HCT116 (cell line): Measurements from ENCODE around the gene ANKRD23. TPM values are rescaled to one million over a fixed set of nuclear protein-coding genes. Genes with fewer than 3 reads are reported as not detected.

Experiments
- ATAC-seq: fragments of 200-7000 bp; cut with Tn5 transposase; 2 replicates; pipeline ENCODE4 v1.9.1; 2020; ENCODE audit warnings: mild to moderate bottlenecking, moderate library complexity
- BruUV-seq: library from RNA; stranded (reverse); fragments of 400-500 nt; replicated peaks from 2 replicates; lab custom pipeline; 2021; lab: Mats Ljungman, UMichigan
- CTCF ChIA-PET: fragments of 300-600 bp; sonication (Branson Sonifier 250); formaldehyde crosslinking; loops from one replicate; lab custom pipeline; 2021; ENCODE audit warnings: antibody characterized with exemption; lab: Charles Lee
- POLR2A ChIA-PET: fragments of 300-600, 350-600 bp; sonication (Branson Sonifier 250); formaldehyde crosslinking; loops from one replicate; lab custom pipeline; 2021; ENCODE audit warnings: antibody characterized with exemption; lab: Charles Lee
- RAD21 ChIA-PET, 2 experiments: fragments of 300-600 bp; sonication (Branson Sonifier 250); formaldehyde crosslinking; loops; one replicate each; lab custom pipeline; 2023; ENCODE audit warnings: low total read pairs in 2 of 2; ENCODE audit not compliant: uncharacterized antibody in 2 of 2, unreplicated experiment in 2 of 2, low non-redundant PET in 1 of 2; lab: Charles Lee
- DNase-seq: peaks from one replicate; pipeline ENCODE4 v3.0.0-alpha.2; 2010; ENCODE audit warnings: low read depth, low spot score
- H2AFZ ChIP-seq: fragments of 200-600 bp; shearing (Covaris generic), sonication (generic); 2 replicates; pipeline ENCODE4 v1.6.1; 2017; ENCODE audit warnings: low read depth, mixed run types, mixed read lengths, antibody characterized with exemption, low read length; ENCODE audit not compliant: poor library complexity, severe bottlenecking
- H3K27ac ChIP-seq: 2 replicates; pipeline ENCODE4 v1.5.1; 2012; ENCODE audit warnings: low read depth, low read length
- H3K27me3 ChIP-seq: fragments of 200-600 bp; sonication (generic); 2 replicates; pipeline ENCODE4 v1.6.1; 2016; ENCODE audit warnings: mixed run types, low read length, mixed read lengths; ENCODE audit not compliant: insufficient read depth
- H3K36me3 ChIP-seq, 2 experiments: fragments of 200-500 bp in 1 of 2; fragments of 200-600 bp in 1 of 2; sonication (Bioruptor generic) in 1 of 2; sonication (generic) in 1 of 2; 2 replicates each; pipeline versions ENCODE4 v1.5.1 to v1.6.1; 2014 to 2016; ENCODE audit warnings: low read length in 2 of 2, inconsistent platforms in 1 of 2, mixed read lengths in 1 of 2, mixed run types in 1 of 2; ENCODE audit not compliant: insufficient read depth in 2 of 2, control insufficient read depth in 1 of 2
- H3K4me1 ChIP-seq, 2 experiments: fragments of 200-600 bp in 1 of 2; sonication (generic) in 1 of 2; 2 replicates each; pipeline versions ENCODE4 v1.5.1 to v1.6.1; 2012 to 2017; ENCODE audit warnings: low read length in 2 of 2, inconsistent platforms in 1 of 2, mild to moderate bottlenecking in 1 of 2, mixed read lengths in 1 of 2, mixed run types in 1 of 2, moderate library complexity in 1 of 2; ENCODE audit not compliant: insufficient read depth in 2 of 2, control insufficient read depth in 1 of 2
- H3K4me2 ChIP-seq: fragments of 200-600 bp; sonication (generic); 2 replicates; pipeline ENCODE4 v1.6.1; 2017; ENCODE audit warnings: mixed run types, low read length, mixed read lengths
- H3K4me3 ChIP-seq, 2 experiments: fragments of 200-600 bp in 1 of 2; sonication (generic) in 1 of 2; replicated peaks in 1 of 2; 2 replicates each; pipeline ENCODE4 v1.5.1; 2011 to 2016; ENCODE audit warnings: low read length in 2 of 2, control low read depth in 1 of 2, low read depth in 1 of 2, mild to moderate bottlenecking in 1 of 2, mixed read lengths in 1 of 2, mixed run types in 1 of 2
- H3K79me2 ChIP-seq: fragments of 200-600 bp; sonication (generic); 2 replicates; pipeline ENCODE4 v1.6.1; 2017; ENCODE audit warnings: mild to moderate bottlenecking, mixed run types, low read length, moderate library complexity, mixed read lengths; ENCODE audit not compliant: insufficient read depth
- H3K9ac ChIP-seq: fragments of 200-600 bp; sonication (generic); 2 replicates; pipeline ENCODE4 v1.6.1; 2016; ENCODE audit warnings: low read length, mixed read lengths
- H3K9me2 ChIP-seq: fragments of 200-600 bp; sonication (generic), shearing (Covaris generic); 2 replicates; pipeline ENCODE4 v1.6.1; 2017; ENCODE audit warnings: mixed run types, mild to moderate bottlenecking, moderate library complexity; ENCODE audit not compliant: insufficient read depth
- H3K9me3 ChIP-seq, 2 experiments: fragments of 200-500 bp in 1 of 2; fragments of 200-600 bp in 1 of 2; sonication (Bioruptor generic) in 1 of 2; sonication (generic) in 1 of 2; 2 replicates each; pipeline ENCODE4 v1.6.1; 2014 to 2017; ENCODE audit warnings: low read length in 2 of 2, mixed read lengths in 2 of 2, inconsistent platforms in 1 of 2, low read depth in 1 of 2, mild to moderate bottlenecking in 1 of 2, mixed run types in 1 of 2, moderate library complexity in 1 of 2; ENCODE audit not compliant: control insufficient read depth in 1 of 2, insufficient read depth in 1 of 2
- H4K20me1 ChIP-seq: fragments of 200-600 bp; sonication (generic), shearing (Covaris generic); 2 replicates; pipeline ENCODE4 v1.6.1; 2017; ENCODE audit warnings: mixed run types, mild to moderate bottlenecking, moderate library complexity; ENCODE audit not compliant: insufficient read depth
- CEBPB ChIP-seq: IDR thresholded peaks from 2 replicates; pipeline ENCODE4 v1.6.1; 2012; ENCODE audit warnings: low read depth
- EGR1 ChIP-seq: IDR thresholded peaks from 2 replicates; pipeline ENCODE4 v1.6.1; 2012; ENCODE audit warnings: low read depth
- ELF1 ChIP-seq: IDR thresholded peaks from 2 replicates; pipeline ENCODE4 v1.6.1; 2012; ENCODE audit warnings: low read depth, borderline replicate concordance
- EZH2 ChIP-seq: fragments of 200-600 bp; sonication (generic); IDR thresholded peaks from 2 replicates; pipeline ENCODE4 v1.6.1; 2017; ENCODE audit warnings: antibody characterized with exemption, mixed run types
- POLR2AphosphoS5 ChIP-seq: IDR thresholded peaks from 2 replicates; pipeline ENCODE4 v1.6.1; 2011; ENCODE audit warnings: mild to moderate bottlenecking, low read depth, low read length, moderate library complexity
- SIN3A ChIP-seq: IDR thresholded peaks from 2 replicates; pipeline ENCODE4 v1.6.1; 2012; ENCODE audit warnings: low read depth
- SP1 ChIP-seq: IDR thresholded peaks from 2 replicates; pipeline ENCODE4 v1.6.1; 2012; ENCODE audit warnings: low read depth
- YY1 ChIP-seq: IDR thresholded peaks from 2 replicates; pipeline ENCODE4 v1.6.1; 2011; ENCODE audit warnings: low read length, low read depth, moderate library complexity, mild to moderate bottlenecking; ENCODE audit not compliant: insufficient replicate concordance; ENCODE audit errors: extremely low read depth
- ZFX ChIP-seq: fragments of 450-650 bp; IDR thresholded peaks from 2 replicates; pipeline ENCODE4 v1.6.1; 2017
- intact Hi-C: fragments of 100-400 bp; cut with micrococcal nuclease; formaldehyde crosslinking; loops from 2 replicates; pipeline ENCODE4 v1.10.0; 2022
- total RNA-seq: library from RNA; stranded (reverse); gene quantifications from one replicate; pipeline ENCODE4 v1.2.1, GENCODE V29; 2021; ENCODE audit not compliant: unreplicated experiment
- TF ChIP-seq, protein P1 (sequence below), 3 experiments: fragments of 200-600 bp in 1 of 3; sonication (generic) in 1 of 3; IDR thresholded peaks in 2 of 3; conservative IDR thresholded peaks in 1 of 3; 2 replicates each; pipeline ENCODE4 v1.5.1; 2012 to 2017; ENCODE audit warnings: low read depth in 2 of 3, low read length in 2 of 3, antibody characterized with exemption in 1 of 3, borderline replicate concordance in 1 of 3, control low read depth in 1 of 3, mild to moderate bottlenecking in 1 of 3, mixed read lengths in 1 of 3, mixed run types in 1 of 3, moderate library complexity in 1 of 3; ENCODE audit not compliant: insufficient read depth in 1 of 3

The ANKRD23 gene
- total RNA-seq, 1 experiment from 2014 or later: 1.4 TPM

DNA sequence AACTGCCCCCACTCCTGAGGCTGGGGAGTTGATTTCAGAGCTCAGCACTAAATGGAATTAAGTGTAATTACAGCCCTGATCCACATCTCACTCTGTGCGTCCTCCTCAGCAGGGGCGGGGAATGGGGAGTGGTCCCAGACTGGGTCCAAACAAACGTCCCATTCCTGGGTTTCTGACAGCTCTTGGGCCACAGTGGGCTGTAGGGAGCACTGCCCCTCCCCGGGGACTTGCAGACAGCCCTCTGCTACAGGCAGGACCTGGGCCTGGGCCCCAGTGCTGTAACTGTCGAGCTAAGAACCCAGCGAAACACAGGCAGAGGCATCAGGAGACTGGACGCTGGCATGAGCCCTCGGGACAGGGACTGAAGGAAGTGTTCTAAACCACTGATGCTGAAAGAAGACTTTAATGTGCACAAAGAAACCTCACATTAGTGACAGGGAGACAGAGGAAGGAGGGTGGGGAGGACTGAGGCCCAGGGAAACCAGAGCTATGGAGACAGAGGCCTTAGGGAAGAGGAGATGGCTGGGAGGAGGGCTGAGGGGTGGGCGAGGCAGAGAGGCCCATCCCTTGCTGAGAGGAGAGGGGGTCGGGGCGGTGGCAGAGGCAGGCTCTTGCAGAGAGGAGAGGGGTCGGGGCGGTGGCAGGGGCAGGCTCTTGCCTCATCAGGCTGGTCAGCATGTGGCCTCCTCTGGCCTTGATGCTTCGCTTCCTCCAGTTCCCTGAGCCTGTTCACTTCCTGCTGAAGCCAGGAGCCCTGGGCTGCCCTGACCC is 31.9 kb upstream of the ANKRD23 start:
- H3K36me3 ChIP-seq: no peaks in the 10 kb centered on the region
- H4K20me1 ChIP-seq: no peaks in the 10 kb centered on the region
- no TSS peak for BruUV-seq
- RAD21 ChIA-PET: no interaction called here
- H2AFZ ChIP-seq: no peak overlapping the region
- no peak for ATAC-seq
- intact Hi-C loops: no loop called here
- H3K4me3 ChIP-seq: no peak overlapping the region
- peaks cover 19 to 39% of the 10 kb centered on the region in 2 experiments for H3K4me1 ChIP-seq
- TF ChIP-seq, protein P1, sequence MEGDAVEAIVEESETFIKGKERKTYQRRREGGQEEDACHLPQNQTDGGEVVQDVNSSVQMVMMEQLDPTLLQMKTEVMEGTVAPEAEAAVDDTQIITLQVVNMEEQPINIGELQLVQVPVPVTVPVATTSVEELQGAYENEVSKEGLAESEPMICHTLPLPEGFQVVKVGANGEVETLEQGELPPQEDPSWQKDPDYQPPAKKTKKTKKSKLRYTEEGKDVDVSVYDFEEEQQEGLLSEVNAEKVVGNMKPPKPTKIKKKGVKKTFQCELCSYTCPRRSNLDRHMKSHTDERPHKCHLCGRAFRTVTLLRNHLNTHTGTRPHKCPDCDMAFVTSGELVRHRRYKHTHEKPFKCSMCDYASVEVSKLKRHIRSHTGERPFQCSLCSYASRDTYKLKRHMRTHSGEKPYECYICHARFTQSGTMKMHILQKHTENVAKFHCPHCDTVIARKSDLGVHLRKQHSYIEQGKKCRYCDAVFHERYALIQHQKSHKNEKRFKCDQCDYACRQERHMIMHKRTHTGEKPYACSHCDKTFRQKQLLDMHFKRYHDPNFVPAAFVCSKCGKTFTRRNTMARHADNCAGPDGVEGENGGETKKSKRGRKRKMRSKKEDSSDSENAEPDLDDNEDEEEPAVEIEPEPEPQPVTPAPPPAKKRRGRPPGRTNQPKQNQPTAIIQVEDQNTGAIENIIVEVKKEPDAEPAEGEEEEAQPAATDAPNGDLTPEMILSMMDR (IDR thresholded peaks at IDR 0.05 in 2 of 3, conservative IDR thresholded peaks at IDR 0.05 in 1 of 3; ENCODE audit: borderline replicate concordance in 1 of 3, insufficient read depth in 1 of 3, low read depth in 2 of 3, low read length in 2 of 3): no peak
- no peak for TF ChIP-seq EGR1
- TF ChIP-seq ZFX: no peak
- TF ChIP-seq EZH2: no peak
- no peak for TF ChIP-seq CEBPB
- no peak for TF ChIP-seq ELF1
- TF ChIP-seq YY1: no peak
- no peak for TF ChIP-seq SP1
- no peak for TF ChIP-seq POLR2AphosphoS5
- TF ChIP-seq SIN3A: no peak
- no peaks in the 10 kb centered on the region for H3K79me2 ChIP-seq
- H3K9me2 ChIP-seq: no peaks in the 10 kb centered on the region
- no peak for DNase-seq
- POLR2A ChIA-PET: no interaction called here
- CTCF ChIA-PET: no interaction called here
- no peaks in the 10 kb centered on the region for H3K9me3 ChIP-seq
- no peaks in the 10 kb centered on the region for H3K27me3 ChIP-seq
- no peak overlapping the region for H3K9ac ChIP-seq
- no peak overlapping the region for H3K4me2 ChIP-seq
- no peak overlapping the region for H3K27ac ChIP-seq
